Liver (tissue), 9 donors: Measurements from ENCODE around the gene HYAL1. TPM values are rescaled to one million over a fixed set of nuclear protein-coding genes. Genes with fewer than 3 reads are reported as not detected.
A peak's percentile ranks its signal among the peaks of the same experiment; 100 is the strongest.

ENCODE experiments used
- DNase-seq: peaks from one replicate; pipeline ENCODE4 v3.0.0-alpha.2; 2017; ENCODE audit warnings: low spot score
- H3K27ac ChIP-seq, 2 donors: one replicate each; pipeline ENCODE4 v1.7.0; 2013; ENCODE audit warnings: inconsistent platforms in 2 of 2, low read length in 2 of 2, control low read depth in 1 of 2, low read depth in 1 of 2, mild to moderate bottlenecking in 1 of 2
- H3K27me3 ChIP-seq, 4 donors: one replicate each; pipeline versions ENCODE4 v1.6.1 to v1.7.0; 2013; ENCODE audit warnings: low read length in 3 of 4, inconsistent platforms in 1 of 4, mild to moderate bottlenecking in 1 of 4, moderate library complexity in 1 of 4; ENCODE audit not compliant: control insufficient read depth in 4 of 4, insufficient read depth in 4 of 4
- H3K36me3 ChIP-seq, 4 donors: one replicate each; pipeline versions ENCODE4 v1.6.1 to v1.7.0; 2013; ENCODE audit warnings: low read length in 3 of 4, mild to moderate bottlenecking in 3 of 4, low read depth in 1 of 4, moderate library complexity in 1 of 4; ENCODE audit not compliant: control insufficient read depth in 4 of 4, insufficient read depth in 3 of 4
- H3K4me1 ChIP-seq, 4 donors: one replicate each; pipeline versions ENCODE4 v1.6.1 to v1.7.0; 2013; ENCODE audit warnings: low read length in 3 of 4, mild to moderate bottlenecking in 3 of 4, moderate library complexity in 1 of 4; ENCODE audit not compliant: control insufficient read depth in 4 of 4, insufficient read depth in 4 of 4
- H3K4me3 ChIP-seq, 3 donors: one replicate each; pipeline versions ENCODE4 v1.6.1 to v1.7.0; 2013; ENCODE audit warnings: low read length in 3 of 3, control low read depth in 1 of 3, low read depth in 1 of 3, mild to moderate bottlenecking in 1 of 3
- H3K9ac ChIP-seq, 2 donors: one replicate each; pipeline ENCODE4 v1.7.0; 2013; ENCODE audit warnings: low read length in 2 of 2, mild to moderate bottlenecking in 2 of 2, moderate library complexity in 2 of 2, control low read depth in 1 of 2, low read depth in 1 of 2
- H3K9me3 ChIP-seq, 4 donors: one replicate each; pipeline versions ENCODE4 v1.6.1 to v1.7.0; 2013; ENCODE audit warnings: low read length in 3 of 4; ENCODE audit not compliant: control insufficient read depth in 4 of 4
- ATF3 ChIP-seq: IDR thresholded peaks from 2 replicates; pipeline ENCODE4 v1.6.1; 2016; ENCODE audit warnings: antibody characterized with exemption
- EGR1 ChIP-seq, 2 donors: IDR thresholded peaks; 2 replicates each; pipeline ENCODE4 v1.6.1; 2016 to 2018; ENCODE audit warnings: antibody characterized with exemption in 2 of 2, low read depth in 2 of 2
- FOXA1 ChIP-seq: IDR thresholded peaks from 2 replicates; pipeline ENCODE4 v1.6.1; 2016; ENCODE audit warnings: antibody characterized with exemption
- FOXA2 ChIP-seq: IDR thresholded peaks from 2 replicates; pipeline ENCODE4 v1.6.1; 2016; ENCODE audit warnings: antibody characterized with exemption
- GABPA ChIP-seq, 2 donors: IDR thresholded peaks in 1 of 2; conservative IDR thresholded peaks in 1 of 2; 2 replicates each; pipeline ENCODE4 v1.6.1; 2016; ENCODE audit warnings: antibody characterized with exemption in 2 of 2, mild to moderate bottlenecking in 1 of 2, moderate library complexity in 1 of 2
- HNF4A ChIP-seq, 2 donors: conservative IDR thresholded peaks; 2 replicates each; pipeline ENCODE4 v1.6.1; 2016; ENCODE audit warnings: antibody characterized with exemption in 2 of 2, mild to moderate bottlenecking in 2 of 2
- HNF4G ChIP-seq: IDR thresholded peaks from 2 replicates; pipeline ENCODE4 v1.6.1; 2016; ENCODE audit warnings: antibody characterized with exemption
- JUND ChIP-seq, 2 donors: IDR thresholded peaks; 2 replicates each; pipeline ENCODE4 v1.6.1; 2016; ENCODE audit warnings: antibody characterized with exemption in 2 of 2
- NR2F2 ChIP-seq: IDR thresholded peaks from 2 replicates; pipeline ENCODE4 v1.6.1; 2016; ENCODE audit warnings: antibody characterized with exemption
- RAD21 ChIP-seq, 2 donors: IDR thresholded peaks; 2 replicates each; pipeline ENCODE4 v1.6.1; 2016; ENCODE audit warnings: antibody characterized with exemption in 2 of 2, mild to moderate bottlenecking in 2 of 2
- REST ChIP-seq: IDR thresholded peaks from 2 replicates; pipeline ENCODE4 v1.6.1; 2016; ENCODE audit warnings: antibody characterized with exemption, mild to moderate bottlenecking
- RXRA ChIP-seq, 2 donors: IDR thresholded peaks; 2 replicates each; pipeline ENCODE4 v1.6.1; 2017 to 2018; ENCODE audit warnings: antibody characterized with exemption in 2 of 2, mild to moderate bottlenecking in 1 of 2
- SP1 ChIP-seq: IDR thresholded peaks from 2 replicates; pipeline ENCODE4 v1.6.1; 2018; ENCODE audit warnings: antibody characterized with exemption, mild to moderate bottlenecking
- TAF1 ChIP-seq: conservative IDR thresholded peaks from 2 replicates; pipeline ENCODE4 v1.6.1; 2016; ENCODE audit warnings: antibody characterized with exemption, mild to moderate bottlenecking
- YY1 ChIP-seq: IDR thresholded peaks from 2 replicates; pipeline ENCODE4 v1.6.1; 2016; ENCODE audit warnings: antibody characterized with exemption, mild to moderate bottlenecking
- WGBS: extraction: QIAGEN DNeasy Blood & Tissue Kit; methylation state at CpG from one replicate; pipeline ENCODE4 v1.1.7; 2013; 5-methylcytosine and 5-hydroxymethylcytosine counted together
- polyA plus RNA-seq, 2 donors: library from polyadenylated mRNA; stranded (reverse) in 1 of 2; unstranded in 1 of 2; fragments of 200-250 nt in 1 of 2; fragments of >200 nt in 1 of 2; fragmentation: Nextera tagmentation in 1 of 2; extraction: Ambion mirVana in 1 of 2; gene quantifications; one replicate each; pipeline versions ENCODE4 v1.2.1 to v1.2.3, GENCODE V29; 2013 to 2015
- total RNA-seq, 2 donors: library from RNA; depleted of rRNA; stranded (reverse); fragments of >200 nt; gene quantifications; one replicate each; pipeline ENCODE4 v1.2.3, GENCODE V29; 2014
- TF ChIP-seq, protein P1 (sequence below): IDR thresholded peaks from 2 replicates; pipeline ENCODE4 v1.6.1; 2016; ENCODE audit warnings: antibody characterized with exemption
- TF ChIP-seq, protein P2 (sequence below): fragments of 150-350 bp; IDR thresholded peaks from 2 replicates; pipeline ENCODE4 v1.5.1; 2017; ENCODE audit warnings: improper control_type of control experiment, low read depth, low read length; ENCODE audit not compliant: missing input control
- donor health status: healthy.
- donor health status: healthy.
- donor health status: healthy.
- donor health status: healthy.
- donor health status: healthy.

The HYAL1 gene
- total and polyA plus RNA-seq, 4 donors: 82.3 to 156 (median 121) TPM

DNA sequence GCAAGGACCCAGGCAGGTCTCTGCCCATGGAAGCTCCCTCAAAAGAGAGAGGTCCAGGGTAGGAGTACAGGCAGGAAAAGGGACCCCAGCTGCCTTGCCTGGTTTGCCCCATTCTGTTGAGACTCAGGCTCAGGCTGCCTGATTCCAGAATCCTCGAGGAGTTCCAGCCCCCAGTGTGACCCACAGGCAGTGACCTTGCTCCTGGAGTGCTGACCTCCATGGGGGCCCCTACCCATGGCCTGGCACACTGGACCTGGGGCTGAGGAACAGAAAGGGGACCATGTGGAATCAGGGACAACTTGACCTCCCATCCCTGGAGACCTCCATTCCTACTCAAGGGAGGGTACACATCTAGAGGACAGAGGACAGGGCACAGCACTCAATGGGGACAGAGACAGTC, 37.8 kb downstream of the HYAL1 start (continued):
- TF ChIP-seq, protein P1, sequence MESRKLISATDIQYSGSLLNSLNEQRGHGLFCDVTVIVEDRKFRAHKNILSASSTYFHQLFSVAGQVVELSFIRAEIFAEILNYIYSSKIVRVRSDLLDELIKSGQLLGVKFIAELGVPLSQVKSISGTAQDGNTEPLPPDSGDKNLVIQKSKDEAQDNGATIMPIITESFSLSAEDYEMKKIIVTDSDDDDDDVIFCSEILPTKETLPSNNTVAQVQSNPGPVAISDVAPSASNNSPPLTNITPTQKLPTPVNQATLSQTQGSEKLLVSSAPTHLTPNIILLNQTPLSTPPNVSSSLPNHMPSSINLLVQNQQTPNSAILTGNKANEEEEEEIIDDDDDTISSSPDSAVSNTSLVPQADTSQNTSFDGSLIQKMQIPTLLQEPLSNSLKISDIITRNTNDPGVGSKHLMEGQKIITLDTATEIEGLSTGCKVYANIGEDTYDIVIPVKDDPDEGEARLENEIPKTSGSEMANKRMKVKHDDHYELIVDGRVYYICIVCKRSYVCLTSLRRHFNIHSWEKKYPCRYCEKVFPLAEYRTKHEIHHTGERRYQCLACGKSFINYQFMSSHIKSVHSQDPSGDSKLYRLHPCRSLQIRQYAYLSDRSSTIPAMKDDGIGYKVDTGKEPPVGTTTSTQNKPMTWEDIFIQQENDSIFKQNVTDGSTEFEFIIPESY: no peak
- TF ChIP-seq NR2F2 (no peak), RAD21 (IDR thresholded peaks at IDR 0.05) (no peak), YY1 (no peak)

DNA sequence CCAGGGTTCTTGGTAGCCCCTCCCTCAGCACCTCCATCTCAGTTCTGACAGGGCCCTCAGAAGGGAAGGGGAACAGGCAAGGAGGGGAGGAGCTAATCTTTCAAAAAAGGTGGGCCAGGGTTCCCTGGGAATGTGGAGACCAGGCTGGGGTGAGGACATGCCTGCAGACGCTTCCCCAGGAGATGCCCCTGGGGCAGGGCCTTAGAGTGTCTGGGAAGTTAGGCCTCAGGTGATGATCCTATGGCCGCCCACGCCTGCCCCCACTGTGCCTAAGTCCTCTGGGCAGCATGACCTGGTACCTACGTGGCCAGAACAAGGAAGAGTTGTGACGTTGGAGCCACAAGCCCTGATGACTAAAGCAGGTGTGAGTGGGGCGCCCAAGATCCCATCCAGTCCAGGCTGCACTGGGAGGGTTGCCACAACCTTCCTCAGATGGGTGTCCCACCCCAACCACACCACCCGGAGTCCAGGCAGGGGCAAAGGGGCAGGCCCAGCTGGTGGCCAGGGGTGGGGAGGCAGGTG, 38.3 kb downstream of the HYAL1 start:
- peak overlapping the region; percentile 32 to 43 for H3K27ac ChIP-seq
- WGBS: 85% methylated on average over 7 of the region's 7 CpGs
- no peaks in the 10 kb centered on the region for H3K9me3 ChIP-seq
- no peak for TF ChIP-seq EGR1 (IDR thresholded peaks at IDR 0.05; ENCODE audit: low read depth in 2 of 2)
- TF ChIP-seq, protein P1: no peak
- TF ChIP-seq FOXA2: no peak
- no peak for TF ChIP-seq REST
- TF ChIP-seq JUND (IDR thresholded peaks at IDR 0.05): no peak
- TF ChIP-seq ATF3: no peak
- no peak for TF ChIP-seq YY1
- TF ChIP-seq RAD21 (IDR thresholded peaks at IDR 0.05): no peak
- TF ChIP-seq FOXA1: no peak
- no peak for TF ChIP-seq TAF1
- no peak for TF ChIP-seq SP1
- no peak for TF ChIP-seq RXRA (IDR thresholded peaks at IDR 0.05)
- TF ChIP-seq GABPA (IDR thresholded peaks at IDR 0.05 in 1 of 2, conservative IDR thresholded peaks at IDR 0.05 in 1 of 2): no peak
- no peak for TF ChIP-seq NR2F2
- no peak for TF ChIP-seq HNF4G
- TF ChIP-seq, protein P2, sequence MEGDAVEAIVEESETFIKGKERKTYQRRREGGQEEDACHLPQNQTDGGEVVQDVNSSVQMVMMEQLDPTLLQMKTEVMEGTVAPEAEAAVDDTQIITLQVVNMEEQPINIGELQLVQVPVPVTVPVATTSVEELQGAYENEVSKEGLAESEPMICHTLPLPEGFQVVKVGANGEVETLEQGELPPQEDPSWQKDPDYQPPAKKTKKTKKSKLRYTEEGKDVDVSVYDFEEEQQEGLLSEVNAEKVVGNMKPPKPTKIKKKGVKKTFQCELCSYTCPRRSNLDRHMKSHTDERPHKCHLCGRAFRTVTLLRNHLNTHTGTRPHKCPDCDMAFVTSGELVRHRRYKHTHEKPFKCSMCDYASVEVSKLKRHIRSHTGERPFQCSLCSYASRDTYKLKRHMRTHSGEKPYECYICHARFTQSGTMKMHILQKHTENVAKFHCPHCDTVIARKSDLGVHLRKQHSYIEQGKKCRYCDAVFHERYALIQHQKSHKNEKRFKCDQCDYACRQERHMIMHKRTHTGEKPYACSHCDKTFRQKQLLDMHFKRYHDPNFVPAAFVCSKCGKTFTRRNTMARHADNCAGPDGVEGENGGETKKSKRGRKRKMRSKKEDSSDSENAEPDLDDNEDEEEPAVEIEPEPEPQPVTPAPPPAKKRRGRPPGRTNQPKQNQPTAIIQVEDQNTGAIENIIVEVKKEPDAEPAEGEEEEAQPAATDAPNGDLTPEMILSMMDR: no peak
- no peak for TF ChIP-seq HNF4A (conservative IDR thresholded peaks at IDR 0.05)
- no peak overlapping the region for H3K9ac ChIP-seq
- H3K4me1 ChIP-seq: peaks cover 3 to 37% (median 10%) of the 10 kb centered on the region in 4 donors
- H3K36me3 ChIP-seq: no peaks in the 10 kb centered on the region
- no peaks in the 10 kb centered on the region for H3K27me3 ChIP-seq
- no peak for DNase-seq
- no peak overlapping the region for H3K4me3 ChIP-seq
